K562 (cell line): ENCODE measurements around the gene DGAT2. TPM values are rescaled to one million over a fixed set of nuclear protein-coding genes. Genes with fewer than 3 reads are reported as not detected.

Source experiments
- ADNP ChIP-seq: fragments of 200-800 bp; sonication (Bioruptor generic); IDR thresholded peaks from 2 replicates; pipeline ENCODE4 v1.6.1; 2016; ENCODE audit warnings: missing genetic modification characterization, missing compliant biosample characterization
- ARID1B ChIP-seq: fragments of 450-650 bp; IDR thresholded peaks from 2 replicates; pipeline ENCODE4 v1.6.1; 2016; ENCODE audit warnings: antibody characterized with exemption, mild to moderate bottlenecking, inconsistent platforms
- ARNT ChIP-seq, 2 experiments: fragments of 450-650 bp; IDR thresholded peaks; 2 replicates each; pipeline ENCODE4 v1.6.1; 2016; ENCODE audit warnings: mild to moderate bottlenecking in 1 of 2
- ATF3 ChIP-seq, 2 experiments: fragments of 450-650 bp in 1 of 2; sonication (generic) in 1 of 2; formaldehyde crosslinking in 1 of 2; IDR thresholded peaks in 1 of 2; conservative IDR thresholded peaks in 1 of 2; 2 replicates each; pipeline versions ENCODE4 v1.6.1 to v1.8.1; 2016 to 2023; ENCODE audit warnings: mild to moderate bottlenecking in 2 of 2, moderate library complexity in 2 of 2, inconsistent platforms in 1 of 2, missing genetic modification reagents in 1 of 2
- BCOR ChIP-seq: fragments of 450-650 bp; IDR thresholded peaks from 2 replicates; pipeline ENCODE4 v1.6.1; 2016
- C11orf30 ChIP-seq: fragments of 450-650 bp; IDR thresholded peaks from 2 replicates; pipeline ENCODE4 v1.6.1; 2016; ENCODE audit warnings: low read depth, mild to moderate bottlenecking
- CTBP1 ChIP-seq: fragments of 450-650 bp; IDR thresholded peaks from 2 replicates; pipeline ENCODE4 v1.6.1; 2016; ENCODE audit warnings: borderline replicate concordance
- EP300 ChIP-seq: IDR thresholded peaks from 2 replicates; pipeline ENCODE4 v1.6.1; 2012; ENCODE audit warnings: low read length, improper control_type of control experiment
- FOS ChIP-seq: IDR thresholded peaks from 3 replicates; pipeline ENCODE4 v1.6.1; 2011; ENCODE audit not compliant: insufficient read length; ENCODE audit errors: extremely low read depth
- GATAD2A ChIP-seq: fragments of 450-650 bp; IDR thresholded peaks from 2 replicates; pipeline ENCODE4 v1.6.1; 2017
- GTF3C2 ChIP-seq: IDR thresholded peaks from 3 replicates; pipeline ENCODE4 v1.6.1; 2011; ENCODE audit warnings: borderline replicate concordance, mild to moderate bottlenecking, moderate library complexity; ENCODE audit not compliant: insufficient read length; ENCODE audit errors: extremely low read depth
- JUND ChIP-seq, 2 experiments: IDR thresholded peaks; 2 replicates in 1 of 2; 3 replicates in 1 of 2; pipeline ENCODE4 v1.6.1; 2011; ENCODE audit warnings: borderline replicate concordance in 2 of 2, low read depth in 2 of 2, low read length in 2 of 2, improper control_type of control experiment in 1 of 2, missing biosample characterization in 1 of 2, missing genetic modification characterization in 1 of 2, missing genetic modification reagents in 1 of 2
- KDM1A ChIP-seq, 2 experiments: fragments of 450-650 bp; IDR thresholded peaks; 2 replicates each; pipeline ENCODE4 v1.6.1; 2016; ENCODE audit warnings: mild to moderate bottlenecking in 2 of 2
- MIER1 ChIP-seq: fragments of 450-650 bp; IDR thresholded peaks from 2 replicates; pipeline ENCODE4 v1.6.1; 2016; ENCODE audit warnings: antibody characterized with exemption, mild to moderate bottlenecking, low read depth
- NBN ChIP-seq: fragments of 450-650 bp; IDR thresholded peaks from 2 replicates; pipeline ENCODE4 v1.6.1; 2016; ENCODE audit warnings: low read depth, mild to moderate bottlenecking
- PTRF ChIP-seq: fragments of 450-650 bp; IDR thresholded peaks from 2 replicates; pipeline ENCODE4 v1.6.1; 2016; ENCODE audit warnings: mild to moderate bottlenecking, missing genetic modification characterization, missing compliant biosample characterization
- SIRT6 ChIP-seq: IDR thresholded peaks from one replicate; pipeline ENCODE4 v1.6.1; 2012; ENCODE audit warnings: low read depth, mild to moderate bottlenecking, control low read depth, inconsistent platforms, low read length, moderate library complexity
- SMARCA4 ChIP-seq: fragments of 450-650 bp; IDR thresholded peaks from 2 replicates; pipeline ENCODE4 v1.6.1; 2016
- SMARCA5 ChIP-seq: fragments of 450-650 bp; IDR thresholded peaks from 2 replicates; pipeline ENCODE4 v1.6.1; 2016
- SOX6 ChIP-seq: fragments of 450-650 bp; IDR thresholded peaks from 2 replicates; pipeline ENCODE4 v1.6.1; 2014; ENCODE audit warnings: mild to moderate bottlenecking
- ZBTB7A ChIP-seq: IDR thresholded peaks from 2 replicates; pipeline ENCODE4 v1.6.1; 2011; ENCODE audit warnings: low read depth, mild to moderate bottlenecking, low read length, moderate library complexity, borderline replicate concordance; ENCODE audit not compliant: control insufficient read depth
- ZEB2 ChIP-seq: fragments of 450-650 bp; IDR thresholded peaks from 2 replicates; pipeline ENCODE4 v1.6.1; 2016
- ZFP36 ChIP-seq: fragments of 150-350 bp; IDR thresholded peaks from 2 replicates; pipeline ENCODE4 v1.6.1; 2018; ENCODE audit warnings: low read length, low read depth; ENCODE audit not compliant: partially characterized antibody
- ZSCAN29 ChIP-seq: fragments of 450-650 bp; IDR thresholded peaks from 2 replicates; pipeline ENCODE4 v1.6.1; 2017
- polyA plus RNA-seq, 8 experiments: library from polyadenylated mRNA; depleted of rRNA in 4 of 8; stranded (reverse) in 5 of 8; unstranded in 3 of 8; fragments of >200 nt; fragmentation: Nextera tagmentation in 2 of 8; fragmentation: Illumina TruSeq in 1 of 8; extraction: Ambion mirVana in 2 of 8; extraction: Trizol in 1 of 8; gene quantifications; 2 replicates each; pipeline versions ENCODE4 v1.2.1 to v1.2.3, GENCODE V29; 2011 to 2014; ENCODE audit warnings: inconsistent platforms in 1 of 8, missing spikeins in 1 of 8
- total RNA-seq, 7 experiments: library from RNA; depleted of rRNA in 6 of 7; stranded (reverse); fragments of >200 nt in 6 of 7; fragmentation: Illumina TruSeq in 2 of 7; extraction: Trizol in 2 of 7; gene quantifications; 2 replicates each; pipeline versions ENCODE4 v1.2.1 to v1.2.3, GENCODE V29; 2011 to 2021; ENCODE audit warnings: low replicate concordance in 1 of 7
- TF ChIP-seq, protein P1 (sequence below): IDR thresholded peaks from 2 replicates; pipeline ENCODE4 v1.6.1; 2012; ENCODE audit warnings: low read depth, low read length, improper control_type of control experiment, borderline replicate concordance

The DGAT2 gene
- total and polyA plus RNA-seq, 9 of the 15 experiments (the other 6 are each of a cell fraction or from before 2014, with no cell fraction given): 0.68 to 2.8 (median 1.8) TPM

GRCh38 chr11:75813622-75814039 is 45.1 kb downstream of the DGAT2 start (continued):
- TF ChIP-seq NBN (peak; percentile 68; the same call in 1 of the 2 replicates), SMARCA5 (peak; percentile 98), C11orf30 (peak; percentile 31; the same call in 1 of the 2 replicates), SIRT6 (no peak), JUND (IDR thresholded peaks at IDR 0.05; ENCODE audit: borderline replicate concordance, low read depth, low read length) (peak; percentile 92), JUND (tag; IDR thresholded peaks at IDR 0.05; ENCODE audit: borderline replicate concordance, low read depth, low read length) (peak; percentile 93), KDM1A (IDR thresholded peaks at IDR 0.05) (peak in 1 of 2 experiments; percentile 42; a peak in 2 of 4 replicates), ADNP (tag) (peak; percentile 85), ATF3 (IDR thresholded peaks at IDR 0.05) (peak; percentile 86), ATF3 (CRISPR knock-in tag; conservative IDR thresholded peaks at IDR 0.05) (no peak), PTRF (no peak), EP300 (peak; percentile 45; the same call in 1 of the 2 replicates), ZBTB7A (no peak), BCOR (peak; percentile 91), ZFP36 (peak; percentile 100), SMARCA4 (peak; percentile 66), ZSCAN29 (no peak), CTBP1 (0 out of 2 replicates have a peak, but pooled peaks have one; percentile 33), ARNT (IDR thresholded peaks at IDR 0.05) (peak in 1 of 2 experiments; percentile 38; a peak in 1 of 4 replicates), GTF3C2 (peak; percentile 54), ARID1B (peak; percentile 60), ZEB2 (peak; percentile 45; the same call in 1 of the 2 replicates), SOX6 (0 out of 2 replicates have a peak, but pooled peaks have one; percentile 22), GATAD2A (no peak), MIER1 (no peak), FOS (peak; percentile 12)
- TF ChIP-seq, protein P1, sequence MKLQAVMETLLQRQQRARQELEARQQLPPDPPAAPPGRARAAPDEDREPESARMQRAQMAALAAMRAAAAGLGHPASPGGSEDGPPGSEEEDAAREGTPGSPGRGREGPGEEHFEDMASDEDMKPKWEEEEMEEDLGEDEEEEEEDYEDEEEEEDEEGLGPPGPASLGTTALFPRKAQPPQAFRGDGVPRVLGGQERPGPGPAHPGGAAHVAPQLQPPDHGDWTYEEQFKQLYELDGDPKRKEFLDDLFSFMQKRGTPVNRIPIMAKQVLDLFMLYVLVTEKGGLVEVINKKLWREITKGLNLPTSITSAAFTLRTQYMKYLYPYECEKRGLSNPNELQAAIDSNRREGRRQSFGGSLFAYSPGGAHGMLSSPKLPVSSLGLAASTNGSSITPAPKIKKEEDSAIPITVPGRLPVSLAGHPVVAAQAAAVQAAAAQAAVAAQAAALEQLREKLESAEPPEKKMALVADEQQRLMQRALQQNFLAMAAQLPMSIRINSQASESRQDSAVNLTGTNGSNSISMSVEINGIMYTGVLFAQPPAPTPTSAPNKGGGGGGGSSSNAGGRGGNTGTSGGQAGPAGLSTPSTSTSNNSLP: peak; percentile 36; the same call in 1 of the 2 replicates
